ENCODE data around the gene ESRP2. TPM values are rescaled to one million over a fixed set of nuclear protein-coding genes. Genes with fewer than 3 reads are reported as not detected.
A peak's percentile ranks its signal among the peaks of the same experiment; 100 is the strongest.

ESRP2 gene
- 10 to 100 TPM in 1 of 10 donors, 1 to 10 TPM in 3, under 1 TPM in 6; 0.32 to 10.1 (median 0.79) TPM for polyA plus RNA-seq (ENCODE audit: insufficient read length in 10 of 10)
- long read RNA-seq, donor 1 = 0 reads
- long read RNA-seq, donor 2, partial matches to known transcripts = 0 of 1 reads
- long read RNA-seq, donor 2, other reads (novel, unspliced or antisense) = 0 of 1 reads
- long read RNA-seq, donor 3 = 0 reads
- long read RNA-seq, donor 4 = 0 reads
- long read RNA-seq, donor 5 = 0 reads
- long read RNA-seq, donor 6 = 0 reads
- long read RNA-seq, donor 7 = 0 reads
- long read RNA-seq, donor 8, partial matches to known transcripts = 0 of 2 reads
- long read RNA-seq, donor 8, other reads (novel, unspliced or antisense) = 0 of 2 reads
- long read RNA-seq, donor 9 = 0 reads

DNA sequence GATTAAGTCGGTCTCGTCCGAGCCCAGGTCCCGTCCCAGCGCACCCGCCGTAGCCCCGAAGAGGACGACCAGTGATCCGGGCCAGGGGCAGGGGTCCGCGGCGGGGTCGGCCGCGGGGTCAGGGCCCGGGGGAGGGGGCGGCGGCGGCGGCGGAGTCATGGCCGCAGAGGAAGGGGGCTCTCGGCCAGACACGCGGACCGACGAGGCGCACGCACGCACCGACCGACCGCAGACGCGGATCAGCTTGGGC is at the start of gene ESRP2:
Gene ESRP2, minus strand, starts transcription at position 241 of the 250 bp plus-strand sequence. Its CDS starts 82 bp downstream, at position 159.
- no peak for DNase-seq

DNA sequence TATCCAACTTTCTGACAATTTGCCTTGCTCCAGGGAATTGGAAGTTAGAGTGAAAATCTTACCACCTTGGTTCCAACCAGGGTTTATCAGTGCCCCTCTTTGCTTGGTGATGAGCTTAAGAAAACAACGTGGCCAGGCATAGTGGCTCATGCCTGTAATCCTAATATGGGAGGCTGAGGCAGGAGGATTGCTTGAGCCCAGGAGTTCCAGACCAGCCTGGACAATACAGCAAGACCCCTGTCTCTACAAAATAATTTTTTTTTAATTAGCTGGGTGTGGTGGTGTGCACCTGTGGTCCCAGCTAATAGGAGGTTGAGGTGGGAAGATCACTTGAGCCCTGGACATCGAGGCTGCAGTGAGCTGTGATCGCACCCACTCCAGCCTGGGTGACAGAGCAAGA is 49.8 kb upstream of the ESRP2 start:
- DNase-seq = no peak

DNA sequence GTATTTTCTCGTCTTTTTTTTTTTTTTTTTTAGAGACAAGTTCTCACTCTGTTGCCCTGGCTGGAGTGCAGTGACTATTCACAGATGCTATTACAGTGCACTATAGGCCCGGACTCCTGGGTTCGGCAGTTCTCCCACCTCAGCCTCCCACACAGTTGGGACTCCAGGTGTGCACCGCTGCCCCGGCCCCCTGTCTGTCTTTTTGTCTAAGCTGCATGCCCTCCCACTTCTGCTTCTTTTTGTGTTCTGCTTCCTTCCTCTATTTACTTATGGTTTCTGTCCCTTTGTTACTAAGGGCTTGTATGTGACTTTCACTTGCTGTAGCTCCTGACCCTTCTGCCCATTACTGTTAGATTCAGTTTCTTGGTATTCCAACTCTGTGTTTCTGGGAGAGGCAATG is 48.9 kb upstream of the ESRP2 start:
- peak in 1 of 3 donors; percentile 21 for DNase-seq

DNA sequence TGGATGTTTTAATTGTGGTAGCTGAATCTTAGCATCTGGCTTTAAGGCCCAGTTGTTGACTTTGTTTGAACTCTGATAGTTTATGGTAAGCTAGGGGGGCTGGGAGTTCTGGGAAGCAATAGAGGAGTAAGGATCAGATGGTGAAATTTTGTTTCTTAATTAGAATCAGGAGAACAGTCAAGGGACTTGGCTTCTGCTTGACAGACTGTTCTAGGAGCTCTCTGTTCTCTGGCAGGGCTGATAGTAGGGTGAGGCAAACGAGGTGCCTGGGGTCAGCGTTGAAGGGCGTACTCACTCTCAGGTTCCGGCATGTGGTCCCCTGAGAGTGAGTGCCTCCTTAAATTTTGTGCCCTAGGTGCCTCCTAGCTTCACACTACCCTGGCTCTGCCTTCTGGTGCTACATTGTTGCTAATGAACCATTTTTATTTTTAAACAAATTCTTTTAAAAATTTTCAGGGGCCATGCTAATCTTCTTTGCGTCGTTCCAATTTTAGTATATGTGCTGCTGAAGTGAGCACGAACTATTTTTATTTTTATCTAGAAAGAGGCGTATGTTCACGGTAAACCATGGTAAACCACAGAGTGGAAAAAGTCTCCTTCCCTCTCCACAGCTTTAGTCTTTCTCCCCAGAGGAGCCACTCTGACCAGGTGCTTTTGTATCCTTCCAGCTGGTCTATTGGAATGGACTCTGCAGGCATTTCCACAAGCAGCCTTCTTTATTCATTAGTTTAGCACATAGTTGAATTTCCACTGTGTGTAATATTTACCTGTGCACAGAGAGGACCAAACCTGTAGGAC is 48.1 kb upstream of the ESRP2 start:
- DNase-seq = no peak

DNA sequence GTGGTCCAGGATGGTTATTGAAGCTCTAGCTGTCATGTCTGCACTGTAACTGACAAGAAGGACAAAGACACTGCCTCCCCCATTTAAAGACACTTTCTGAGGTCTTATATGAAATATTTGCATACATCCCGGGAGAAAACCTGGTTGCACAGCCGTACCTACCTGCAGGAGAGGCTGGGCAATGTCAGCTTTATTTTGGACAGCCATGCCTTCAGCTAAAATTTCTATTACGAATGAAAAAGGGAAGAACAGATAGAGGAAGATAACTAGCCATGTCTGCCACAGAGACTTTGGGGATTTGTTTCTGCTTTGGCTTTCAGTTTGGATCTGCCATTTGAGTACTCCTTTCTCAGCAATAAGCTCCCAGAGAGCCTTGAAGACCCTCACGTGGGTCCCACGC is 47.4 kb upstream of the ESRP2 start:
- no peak for DNase-seq

DNA sequence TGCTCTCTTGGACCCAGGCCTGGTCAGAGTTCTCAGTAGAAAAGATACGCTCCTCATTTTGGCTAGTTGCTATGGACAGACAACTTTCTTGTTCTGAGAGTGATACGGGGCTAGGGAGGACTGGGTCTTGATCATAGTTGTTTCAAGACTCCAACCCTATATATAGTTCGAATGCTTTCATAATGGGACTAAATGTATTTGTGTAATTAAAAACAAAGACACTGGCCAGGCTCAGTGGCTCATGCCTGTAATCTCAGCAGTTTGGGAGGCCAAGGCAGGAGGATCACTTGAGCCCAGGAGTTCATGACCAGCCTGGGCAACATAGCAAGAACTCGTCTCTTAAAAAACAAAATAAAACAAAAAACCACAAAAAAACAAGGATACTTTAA is 46.1 kb upstream of the ESRP2 start:
- no peak for DNase-seq

DNA sequence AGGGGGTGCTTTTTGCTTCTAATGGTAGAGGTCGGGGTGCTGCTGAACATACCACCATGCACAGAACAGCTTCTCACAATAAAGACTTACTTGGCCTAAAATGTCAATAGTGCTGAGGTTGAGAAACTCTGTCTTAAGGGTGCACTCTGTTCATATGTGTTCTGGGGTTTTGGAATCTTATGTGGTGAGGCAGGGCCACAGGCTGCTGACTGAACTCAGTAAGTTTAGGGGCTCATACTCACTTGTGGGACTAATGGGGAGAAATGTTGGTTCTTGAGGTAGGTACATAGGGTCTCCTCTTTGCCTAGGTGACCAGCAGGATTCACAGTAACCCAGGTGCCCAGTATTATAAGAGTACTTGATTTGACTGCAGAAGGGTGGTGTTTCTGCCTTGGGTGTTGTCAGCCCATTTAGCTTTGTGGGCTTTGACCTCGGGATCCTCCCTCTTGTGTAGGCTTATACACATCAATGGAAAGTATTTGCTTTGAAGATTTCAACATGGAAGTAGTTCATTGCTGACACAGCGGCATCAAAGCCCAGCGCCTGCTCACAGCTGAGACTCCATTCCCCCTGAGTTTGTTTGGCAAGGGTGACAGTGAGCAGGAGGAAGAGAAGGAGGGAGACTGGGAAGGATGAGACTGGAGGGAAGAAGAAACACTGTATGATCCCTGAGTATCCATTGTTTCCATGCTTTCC is 45.6 kb upstream of the ESRP2 start:
- DNase-seq = no peak

DNA sequence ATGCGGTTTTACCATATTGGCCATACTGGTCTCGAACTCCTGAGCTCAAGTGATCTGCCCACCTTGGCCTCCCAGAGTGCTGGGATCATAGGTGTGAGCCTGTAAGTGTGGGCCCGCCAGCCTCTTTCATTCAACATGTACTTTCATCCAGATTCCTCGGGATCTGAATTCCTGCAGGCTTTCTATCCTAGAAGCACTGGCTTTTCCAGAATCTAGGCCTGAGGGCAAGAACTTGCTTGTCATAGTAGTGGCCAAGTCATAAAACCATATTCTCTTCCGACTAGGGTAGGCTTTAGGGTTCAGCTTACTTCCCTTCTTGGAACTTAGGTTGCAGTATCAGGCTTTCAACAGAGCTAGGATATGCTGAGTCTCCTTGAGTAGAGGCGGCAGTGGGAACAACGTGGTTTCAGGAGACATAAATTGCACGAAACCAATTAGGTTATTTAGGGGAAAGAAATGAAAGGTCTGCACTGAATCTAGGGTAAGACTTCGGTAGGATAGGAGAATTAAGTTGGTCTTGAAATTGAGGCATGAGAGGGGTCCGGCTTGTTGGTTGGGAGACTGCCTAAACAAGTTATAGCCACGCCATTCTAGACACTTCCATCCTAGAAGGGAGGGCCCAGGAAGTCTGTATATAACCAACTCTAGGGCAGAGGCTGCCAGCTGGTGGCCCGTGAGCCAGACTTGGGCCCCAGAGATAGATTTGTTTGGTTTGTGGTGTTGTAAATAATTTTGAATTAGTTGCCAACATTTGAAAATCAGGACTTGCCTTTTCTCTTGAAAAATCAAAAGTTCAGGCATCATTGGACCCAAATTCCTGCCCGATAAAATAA is 44.0 kb upstream of the ESRP2 start:
- DNase-seq = no peak

DNA sequence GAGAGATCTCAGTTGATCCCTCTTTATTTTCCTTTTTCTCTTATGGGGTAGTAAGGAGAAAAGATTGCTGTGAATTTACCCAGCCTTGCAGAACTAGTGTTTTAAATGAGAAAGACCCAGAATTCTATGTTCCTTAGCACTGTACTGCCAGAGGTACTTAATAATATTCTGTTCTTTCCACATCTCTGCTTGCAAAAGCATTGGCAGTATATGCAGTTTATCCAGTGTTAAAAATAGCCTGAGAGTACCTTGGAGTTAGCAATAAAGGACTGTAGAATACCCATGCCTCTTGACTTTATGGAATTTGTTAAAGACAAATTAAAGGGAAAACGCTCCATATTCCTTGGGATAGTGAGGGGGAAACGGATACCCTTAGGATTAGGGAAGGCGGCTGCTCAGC is 40.3 kb upstream of the ESRP2 start:
- no peak for DNase-seq

DNA sequence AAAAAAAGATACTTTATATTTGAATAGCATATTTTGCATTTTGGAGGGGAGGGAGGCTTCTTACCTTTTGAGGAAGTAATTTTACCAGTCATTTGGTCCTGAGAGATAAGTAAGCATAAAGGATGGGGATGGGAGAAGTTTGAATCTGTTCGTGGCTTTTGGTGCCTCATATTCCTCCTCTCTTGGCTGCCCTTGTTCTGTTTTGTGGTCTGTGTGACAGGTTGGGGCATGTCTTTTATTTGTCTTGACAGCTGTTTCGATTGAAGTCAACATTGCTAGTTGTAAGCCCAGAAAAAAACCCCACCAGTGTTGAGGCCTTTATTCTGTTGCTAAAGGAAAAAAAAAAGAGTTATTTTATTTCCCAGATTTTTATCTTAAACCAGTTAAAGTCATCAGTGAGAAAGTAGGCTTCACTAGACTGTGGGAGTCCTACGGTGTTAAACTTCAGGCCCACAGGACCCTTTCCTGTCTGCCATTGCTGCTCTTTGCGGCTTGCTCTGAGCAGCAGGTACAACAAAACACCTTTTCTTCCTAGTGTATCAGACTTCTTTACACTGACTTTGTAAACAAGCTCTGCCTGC is 39.8 kb upstream of the ESRP2 start:
- DNase-seq = no peak

DNA sequence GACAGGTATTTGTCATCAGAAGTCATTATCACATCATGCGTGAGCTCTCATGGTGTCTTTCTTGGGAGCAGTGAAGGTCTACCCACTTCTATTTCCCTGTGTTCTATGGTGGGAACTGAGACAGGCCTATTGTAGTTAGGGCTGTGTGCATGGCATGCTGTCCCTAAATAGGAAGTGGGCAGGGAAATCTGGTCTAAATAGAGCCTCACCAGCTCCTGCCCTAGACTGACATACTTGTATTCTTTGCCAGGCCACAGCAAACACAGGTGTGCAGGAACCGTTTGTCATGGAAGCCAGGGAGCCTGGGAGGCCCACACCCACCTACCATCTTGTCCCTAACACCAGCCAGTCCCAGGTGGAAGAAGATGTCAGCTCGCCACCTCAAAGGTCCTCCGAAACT is 38.5 kb upstream of the ESRP2 start:
- DNase-seq = no peak

DNA sequence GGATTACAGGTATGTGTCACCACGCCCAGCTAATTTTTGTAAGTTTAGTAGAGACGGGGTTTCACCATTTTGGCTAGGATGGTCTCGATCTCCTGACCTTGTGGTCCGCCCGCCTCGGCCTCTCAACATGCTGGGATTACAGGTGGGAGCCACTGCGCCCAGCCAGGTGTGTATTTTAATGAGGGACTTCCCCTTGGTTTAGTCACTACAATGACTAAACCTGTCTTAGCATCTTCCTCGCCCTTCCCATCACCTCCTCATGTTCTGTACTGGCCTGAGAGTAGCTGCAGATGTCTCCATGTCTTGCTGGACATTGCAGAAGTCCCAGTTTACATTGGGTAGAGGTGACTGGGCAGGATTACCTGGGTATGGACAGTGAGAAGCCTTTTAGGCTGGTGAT is 38.0 kb upstream of the ESRP2 start:
- no peak for DNase-seq

DNA sequence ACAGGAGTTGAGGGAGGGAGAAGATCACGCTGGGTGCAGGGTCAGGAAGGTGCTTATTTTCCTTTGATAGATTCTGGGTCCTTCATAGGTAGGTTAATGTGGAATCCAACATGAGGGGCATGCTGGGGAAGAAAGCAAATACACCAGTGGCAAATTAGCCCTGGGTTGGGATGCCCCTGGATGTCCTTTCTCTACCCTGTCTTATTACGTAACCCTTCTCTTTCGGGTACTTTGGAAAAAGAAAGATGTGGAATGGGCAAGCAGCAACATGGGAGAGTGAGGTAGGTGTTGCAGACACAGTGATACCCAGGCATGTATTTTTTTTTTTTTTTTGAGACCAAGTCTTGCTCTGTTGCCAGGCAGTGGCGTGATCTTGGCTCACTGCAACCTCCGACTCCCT is 37.5 kb upstream of the ESRP2 start:
- no peak for DNase-seq

DNA sequence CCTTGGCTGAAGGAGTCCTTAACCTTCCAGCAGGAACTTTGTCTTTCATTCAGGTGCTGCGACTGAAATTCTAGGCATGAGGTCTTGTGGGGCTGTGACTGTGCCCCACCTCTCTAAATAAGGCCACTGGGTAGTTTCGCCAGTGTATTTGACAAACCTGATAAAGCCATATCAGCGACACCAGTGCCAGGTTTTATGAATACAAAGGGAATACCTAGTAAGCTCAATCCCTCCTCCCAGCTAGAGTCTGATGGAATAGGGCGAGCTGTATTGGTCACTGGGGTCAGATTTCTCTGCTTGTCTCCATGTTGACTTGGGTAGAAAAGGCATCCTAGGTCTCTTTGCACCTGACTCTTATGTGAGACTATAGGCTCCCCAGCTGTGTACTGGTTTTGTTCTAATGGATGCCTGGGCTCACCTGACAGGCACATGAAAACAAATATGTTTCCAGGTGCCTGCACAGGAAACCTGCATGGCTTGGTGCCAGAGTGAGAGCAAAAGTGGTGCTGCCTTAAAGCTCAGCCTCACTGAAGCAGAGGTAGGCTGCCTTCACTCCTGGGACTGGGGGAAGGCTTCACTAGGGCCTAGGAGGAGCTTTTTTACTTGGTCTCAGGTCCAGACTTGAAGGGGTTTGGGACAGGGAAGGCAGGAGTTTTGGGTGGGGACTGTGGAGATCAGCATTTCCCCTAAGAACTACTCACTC is 36.7 kb upstream of the ESRP2 start:
- DNase-seq = no peak

DNA sequence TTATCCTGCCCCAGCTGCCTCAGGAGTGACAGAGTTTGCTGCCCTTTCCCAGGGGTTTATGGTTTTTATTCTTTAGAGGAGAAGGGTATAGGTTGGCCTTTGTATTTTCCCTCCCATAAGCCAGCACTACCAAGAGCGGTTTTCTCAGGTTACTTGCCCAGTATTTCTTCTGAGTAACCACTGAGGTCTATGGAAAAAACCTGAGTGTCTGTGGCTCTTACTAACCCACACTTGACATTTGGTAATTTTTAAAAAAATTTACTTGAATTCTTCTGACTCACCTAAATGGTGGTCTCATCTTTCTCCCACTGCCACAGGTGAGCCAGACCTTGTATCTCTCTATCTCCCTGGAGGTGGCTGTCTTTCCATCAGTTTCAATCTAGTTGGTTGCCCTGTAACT is 34.4 kb upstream of the ESRP2 start:
- no peak for DNase-seq

DNA sequence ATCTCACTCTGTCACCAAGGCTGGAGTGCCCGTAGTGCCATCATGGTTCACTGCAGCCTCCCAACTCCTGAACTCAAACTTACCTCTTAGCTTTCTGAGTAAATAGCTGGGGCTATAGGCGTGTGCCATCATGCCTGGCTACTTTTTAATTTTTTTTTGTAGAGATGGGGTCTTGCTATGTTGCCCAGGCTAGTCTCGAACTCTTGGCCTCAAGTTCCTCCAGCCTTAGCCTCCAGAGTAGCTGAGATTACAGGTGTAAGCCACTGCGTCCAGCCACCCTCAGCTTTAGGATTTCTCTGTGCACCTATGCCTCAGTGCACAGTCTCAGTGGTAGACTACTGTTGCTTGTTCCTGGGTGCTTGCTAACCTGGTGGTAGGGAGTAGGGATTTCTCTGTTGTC is 33.9 kb upstream of the ESRP2 start:
- no peak for DNase-seq

DNA sequence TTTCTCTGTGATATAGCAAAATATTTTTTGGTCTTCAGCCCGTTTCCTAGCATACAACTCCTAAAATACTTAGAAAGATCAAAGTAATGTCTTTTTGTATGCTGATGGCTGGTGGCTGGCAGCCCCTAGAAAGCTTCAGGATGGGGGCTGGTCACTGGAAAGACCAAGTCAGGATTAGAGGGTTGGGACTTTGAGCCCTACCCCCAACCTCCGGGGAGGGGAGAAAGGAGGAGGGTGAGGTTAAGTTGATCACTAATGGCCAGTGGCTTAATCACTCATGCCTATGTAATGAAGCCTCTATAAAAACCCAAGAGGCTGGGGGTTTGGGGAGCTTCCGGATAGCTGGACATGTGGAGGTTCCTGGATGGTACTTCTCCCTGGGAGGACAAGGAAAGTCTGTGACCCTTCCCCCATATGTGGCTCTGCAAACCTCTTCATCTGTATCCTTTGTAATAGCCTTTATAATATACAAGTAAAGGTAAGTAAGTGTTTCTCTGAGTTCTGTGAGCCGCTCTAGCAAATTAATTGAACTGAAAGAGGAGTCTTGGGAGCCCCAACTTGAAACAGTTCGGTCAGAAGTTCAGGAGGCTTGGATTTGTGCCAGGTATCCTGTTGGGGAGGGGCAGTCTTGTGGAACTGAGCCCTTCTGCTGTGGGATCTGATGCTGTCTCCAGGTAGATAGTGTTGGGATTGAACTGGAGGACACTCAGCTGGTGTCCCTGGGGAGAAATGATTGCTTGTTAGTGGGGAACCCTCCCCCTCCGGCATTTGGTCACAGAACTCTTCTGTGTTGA is 31.9 kb upstream of the ESRP2 start:
- no peak for DNase-seq

DNA sequence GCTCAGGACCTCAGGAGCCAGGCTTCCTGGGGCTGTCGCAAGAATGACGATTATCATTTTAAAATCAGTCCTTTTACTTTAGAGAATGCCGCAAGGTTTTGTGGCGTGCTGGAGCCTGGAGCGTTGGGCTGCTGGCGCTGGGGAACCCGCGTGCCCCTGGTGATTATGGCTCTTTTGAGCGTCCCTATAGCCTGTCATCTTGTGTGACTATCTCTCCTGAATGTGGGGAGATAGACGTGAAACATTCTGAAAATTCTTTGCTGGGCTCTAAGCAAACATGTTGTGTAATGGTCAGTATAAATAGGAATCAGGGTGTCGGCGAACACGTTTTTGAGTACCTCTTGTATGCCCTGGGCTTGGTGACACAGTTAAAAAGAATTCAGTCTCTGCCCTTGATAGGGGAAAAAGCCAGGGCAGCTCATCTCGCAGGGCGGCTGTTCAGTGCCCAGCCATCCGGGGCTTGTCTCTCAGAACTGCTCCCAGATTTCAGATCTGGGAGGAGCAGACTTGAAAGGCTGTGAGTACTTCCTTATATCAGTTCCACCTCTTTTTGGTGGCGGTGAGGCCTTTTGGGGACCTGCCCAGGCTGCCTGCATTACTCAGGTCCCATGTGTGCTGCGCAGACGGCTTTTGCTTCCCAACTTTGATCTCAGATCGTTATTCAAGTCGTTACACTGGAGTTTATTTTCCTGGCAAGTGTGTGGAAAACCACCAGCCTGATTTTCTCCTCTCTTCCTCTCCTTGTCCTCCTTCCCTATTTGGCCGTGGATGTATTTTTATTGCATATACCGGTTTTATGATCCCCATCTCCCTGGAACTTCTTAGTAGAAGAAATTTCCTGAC is 29.4 kb upstream of the ESRP2 start:
- peak in 2 of 3 donors; percentile 39 to 69 for DNase-seq

All from muscle of back (tissue), 13 donors.